SK-N-MC (cell line): ENCODE measurements around the gene PGBD2.
A peak's percentile ranks its signal among the peaks of the same experiment; 100 is the strongest.
"Not testable (repeated sequence)": the region's sequence is repeated elsewhere in the genome, so short reads cannot be mapped to it uniquely, and the experiment has no call there.

ENCODE experiments used
- DNase-seq: peaks from one replicate; pipeline ENCODE4 v3.0.0-alpha.2; 2011; ENCODE audit warnings: low read depth, low spot score
- H3K27ac ChIP-seq: fragments of 200-600 bp; sonication (generic); 2 replicates; pipeline ENCODE4 v1.5.1; 2016; ENCODE audit warnings: mixed run types
- H3K36me3 ChIP-seq: fragments of 200-600 bp; sonication (generic); 2 replicates; pipeline ENCODE4 v1.6.1; 2017; ENCODE audit warnings: antibody characterized with exemption, low read length, mixed read lengths; ENCODE audit not compliant: insufficient read depth
- H3K4me3 ChIP-seq: fragments of 200-600 bp; sonication (generic); 2 replicates; pipeline ENCODE4 v1.5.1; 2016
- H3K9ac ChIP-seq: fragments of 200-600 bp; sonication (generic); 2 replicates; pipeline ENCODE4 v1.8.0; 2017; ENCODE audit warnings: mixed run types, mixed read lengths; ENCODE audit not compliant: insufficient read length
- H3K9me3 ChIP-seq: fragments of 200-600 bp; sonication (generic); 2 replicates; pipeline ENCODE4 v1.6.1; 2017; ENCODE audit warnings: low read depth, mild to moderate bottlenecking, antibody characterized with exemption, low read length, moderate library complexity, mixed read lengths
- EZH2 ChIP-seq: fragments of 200-600 bp; sonication (generic); IDR thresholded peaks from one replicate; pipeline ENCODE4 v1.6.1; 2017; ENCODE audit warnings: antibody characterized with exemption
- FOXP2 ChIP-seq: optimal IDR thresholded peaks from 2 replicates; pipeline ENCODE3; 2011; ENCODE audit warnings: mild to moderate bottlenecking, moderate library complexity; ENCODE audit not compliant: insufficient read depth; ENCODE audit errors: extremely low read length, control extremely low read depth
- POLR2AphosphoS5 ChIP-seq: IDR thresholded peaks from 2 replicates; pipeline ENCODE4 v1.6.1; 2012; ENCODE audit warnings: mild to moderate bottlenecking, low read depth, low read length, borderline replicate concordance

PGBD2 gene

GRCh38 chr1:248862695-248862997, 43.4 kb upstream of the PGBD2 start:
- no peak for TF ChIP-seq FOXP2
- TF ChIP-seq EZH2, result no peak
- no peak for TF ChIP-seq POLR2AphosphoS5
- DNase-seq, result no peak
- Histone ChIP-seq H3K4me3 (peak overlapping the region; percentile 72), H3K9ac (no peak overlapping the region), H3K27ac (no peak overlapping the region), H3K36me3 (no peaks in the 10 kb centered on the region), H3K9me3 (no peaks in the 10 kb centered on the region)

DNA sequence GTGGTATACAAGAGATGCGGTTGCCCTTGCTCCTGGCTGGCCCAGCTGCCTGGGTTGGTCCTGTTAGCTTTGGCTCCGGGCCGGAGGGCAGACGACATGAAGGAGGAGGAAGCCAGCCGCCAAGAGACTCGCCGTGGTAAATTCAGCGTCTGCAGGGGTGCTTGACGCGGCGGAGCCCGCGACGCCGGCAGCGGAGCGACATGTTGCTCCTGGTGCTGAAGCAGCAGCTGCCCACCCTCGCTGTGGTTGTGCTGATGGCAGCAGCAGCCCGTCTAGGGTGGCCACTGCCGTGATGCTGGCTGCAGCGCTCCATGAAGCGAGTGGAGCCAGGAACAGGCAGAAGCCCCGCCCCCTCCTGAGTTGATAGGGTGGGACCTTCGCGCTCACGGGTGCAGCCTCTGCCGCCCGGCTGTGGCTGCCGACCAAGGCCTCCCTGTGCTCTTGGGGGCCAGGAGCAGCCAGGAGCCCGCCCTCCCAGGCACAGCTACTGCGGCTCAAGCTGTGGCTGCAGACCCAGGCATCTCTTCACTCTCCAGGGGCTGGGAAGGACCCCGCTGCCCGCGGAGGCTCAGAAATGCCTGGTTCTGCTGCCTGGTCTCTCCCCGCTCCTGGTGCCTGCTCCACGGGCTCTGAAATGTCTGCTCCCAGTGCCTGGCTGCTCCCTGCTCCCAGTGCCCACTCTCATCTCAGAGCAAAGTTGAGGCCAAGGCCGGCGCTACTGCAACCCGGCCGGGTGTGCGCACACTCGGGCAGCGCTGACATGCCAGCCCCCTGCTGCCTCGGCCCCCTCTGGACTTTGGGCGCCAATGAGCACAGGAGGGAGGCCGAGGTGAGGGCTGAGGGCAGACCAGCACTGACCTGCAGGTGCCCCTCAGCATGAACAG, 42.8 kb upstream of the PGBD2 start:
- Histone ChIP-seq H3K4me3 (peak overlapping the region; percentile 72), H3K9me3 (no peaks in the 10 kb centered on the region), H3K27ac (no peak overlapping the region), H3K9ac (no peak overlapping the region), H3K36me3 (no peaks in the 10 kb centered on the region)
- no peak for DNase-seq
- TF ChIP-seq FOXP2 (no peak), EZH2 (no peak), POLR2AphosphoS5 (peak; percentile 70)

GRCh38 chr1:248871837-248872401, 34.1 kb upstream of the PGBD2 start:
- peak overlapping the region; percentile 52 for H3K9ac ChIP-seq
- peak overlapping the region; percentile 98 for H3K4me3 ChIP-seq
- TF ChIP-seq FOXP2 (no peak), EZH2 (no peak), POLR2AphosphoS5 (no peak)
- H3K9me3 ChIP-seq, result no peaks in the 10 kb centered on the region
- DNase-seq, result no peak
- H3K36me3 ChIP-seq, result no peaks in the 10 kb centered on the region
- peak overlapping the region; percentile 94; the same call in 1 of the 2 replicates for H3K27ac ChIP-seq

- H3K4me3 ChIP-seq, result peak overlapping the region; percentile 98
- H3K9me3 ChIP-seq, result no peaks in the 10 kb centered on the region
- DNase-seq, result peak; percentile 14
- TF ChIP-seq EZH2 (no peak), POLR2AphosphoS5 (no peak), FOXP2 (no peak)
- H3K9ac ChIP-seq, result peak overlapping the region; percentile 85
- no peaks in the 10 kb centered on the region for H3K36me3 ChIP-seq
- peak overlapping the region; percentile 94 for H3K27ac ChIP-seq
These were observed 33.2 kb upstream of the PGBD2 start for GRCh38 chr1:248872752-248873408.

DNA sequence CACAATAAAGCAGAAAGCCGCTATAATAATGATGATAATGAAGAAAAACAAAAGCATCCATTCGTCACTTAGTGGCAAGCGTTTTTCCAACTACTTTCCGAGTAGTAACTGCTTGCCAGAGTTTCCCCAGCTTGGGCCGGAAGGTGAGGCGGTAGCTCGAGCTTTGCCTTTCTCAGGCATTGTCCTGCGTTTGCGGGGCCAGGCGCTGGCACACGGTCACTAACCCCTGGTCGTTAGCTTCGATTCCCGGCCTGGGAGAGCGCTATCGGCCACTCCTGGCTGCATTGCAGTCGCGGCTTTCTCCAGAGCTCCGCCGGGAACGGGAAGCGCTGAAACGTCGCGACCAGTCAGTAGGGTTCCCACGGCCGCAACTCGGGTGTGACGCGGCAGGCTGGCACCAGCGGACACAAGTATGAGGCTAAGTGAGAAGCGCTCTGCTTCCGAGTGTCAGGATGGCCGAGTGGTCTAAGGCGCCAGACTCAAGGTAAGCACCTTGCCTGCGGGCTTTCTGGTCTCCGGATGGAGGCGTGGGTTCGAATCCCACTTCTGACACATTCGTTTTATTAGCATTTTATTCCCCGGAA, 32.5 kb upstream of the PGBD2 start:
- no peaks in the 10 kb centered on the region for H3K36me3 ChIP-seq
- peak; percentile 91 for DNase-seq
- no peaks in the 10 kb centered on the region for H3K9me3 ChIP-seq
- TF ChIP-seq EZH2 (no peak), FOXP2 (no peak), POLR2AphosphoS5 (no peak)
- H3K27ac ChIP-seq, result peak overlapping the region; percentile 94
- peak overlapping the region; percentile 98 for H3K4me3 ChIP-seq
- H3K9ac ChIP-seq, result peak overlapping the region; percentile 85

DNA sequence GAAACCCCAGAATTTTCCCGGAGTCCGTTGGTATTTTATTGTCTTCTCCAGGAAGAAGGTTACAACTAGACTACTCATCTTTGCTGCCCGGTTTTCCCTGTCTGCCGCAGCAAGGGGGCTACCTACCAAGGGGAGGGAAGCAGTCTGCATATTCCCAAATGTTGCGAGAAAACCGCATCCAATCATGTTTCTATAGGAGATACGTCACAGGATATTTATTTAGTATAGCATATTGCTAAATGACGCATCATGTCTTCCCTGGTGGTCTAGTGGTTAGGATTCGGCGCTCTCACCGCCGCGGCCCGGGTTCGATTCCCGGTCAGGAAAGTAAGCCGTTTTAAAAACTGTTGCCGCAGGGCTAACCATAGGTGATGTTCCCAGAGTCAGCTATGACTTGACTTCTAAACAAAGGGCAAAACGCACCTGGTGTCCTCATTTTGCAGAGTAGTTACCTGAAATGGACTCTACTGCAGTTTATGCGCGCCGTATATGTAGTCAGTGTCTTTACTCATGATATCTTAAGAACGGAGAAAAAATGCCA, 32.0 kb upstream of the PGBD2 start:
- TF ChIP-seq POLR2AphosphoS5, result no peak
- no peak for TF ChIP-seq EZH2
- no peak for TF ChIP-seq FOXP2
- Histone ChIP-seq H3K4me3 (peak overlapping the region; percentile 98), H3K9me3 (no peaks in the 10 kb centered on the region), H3K27ac (peak overlapping the region; percentile 83), H3K36me3 (no peaks in the 10 kb centered on the region), H3K9ac (no peak overlapping the region)
- DNase-seq, result peak; percentile 96

GRCh38 chr1:248881261-248881660, 24.8 kb upstream of the PGBD2 start:
- DNase-seq, result no peak
- no peaks in the 10 kb centered on the region for H3K36me3 ChIP-seq
- H3K4me3 ChIP-seq, result no peak overlapping the region
- H3K9me3 ChIP-seq, result no peaks in the 10 kb centered on the region
- H3K27ac ChIP-seq, result no peak overlapping the region
- no peak overlapping the region for H3K9ac ChIP-seq
- TF ChIP-seq POLR2AphosphoS5, result no peak
- TF ChIP-seq EZH2, result no peak
- TF ChIP-seq FOXP2, result no peak

- not testable (repeated sequence) for DNase-seq, H3K9me3 ChIP-seq, H3K36me3 ChIP-seq, H3K9ac ChIP-seq, H3K4me3 ChIP-seq, H3K27ac ChIP-seq
These were observed 23.6 kb upstream of the PGBD2 start for GRCh38 chr1:248882427-248882826.
